Measurements from ENCODE around the gene NFKB1.

DNA sequence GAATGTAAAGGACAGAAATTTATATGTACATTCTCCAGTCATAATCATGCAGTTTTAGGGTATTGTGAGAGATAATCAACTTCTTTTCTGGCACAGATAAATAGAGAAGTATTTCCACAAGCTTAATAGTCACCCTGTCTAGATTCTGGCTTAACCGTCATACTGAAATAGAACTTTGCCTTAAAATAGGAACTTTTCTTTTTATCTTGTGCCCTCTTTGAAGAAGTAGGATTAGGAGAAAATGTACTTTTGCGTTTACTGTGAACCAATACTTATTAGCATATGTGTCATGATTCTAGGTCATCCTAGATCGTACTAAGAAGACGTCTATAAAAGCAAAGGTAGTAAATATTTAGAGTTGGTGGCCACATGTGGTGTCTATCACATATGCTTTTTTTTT is 95.4 kb downstream of the NFKB1 start:
- TF ChIP-seq, protein P1, sequence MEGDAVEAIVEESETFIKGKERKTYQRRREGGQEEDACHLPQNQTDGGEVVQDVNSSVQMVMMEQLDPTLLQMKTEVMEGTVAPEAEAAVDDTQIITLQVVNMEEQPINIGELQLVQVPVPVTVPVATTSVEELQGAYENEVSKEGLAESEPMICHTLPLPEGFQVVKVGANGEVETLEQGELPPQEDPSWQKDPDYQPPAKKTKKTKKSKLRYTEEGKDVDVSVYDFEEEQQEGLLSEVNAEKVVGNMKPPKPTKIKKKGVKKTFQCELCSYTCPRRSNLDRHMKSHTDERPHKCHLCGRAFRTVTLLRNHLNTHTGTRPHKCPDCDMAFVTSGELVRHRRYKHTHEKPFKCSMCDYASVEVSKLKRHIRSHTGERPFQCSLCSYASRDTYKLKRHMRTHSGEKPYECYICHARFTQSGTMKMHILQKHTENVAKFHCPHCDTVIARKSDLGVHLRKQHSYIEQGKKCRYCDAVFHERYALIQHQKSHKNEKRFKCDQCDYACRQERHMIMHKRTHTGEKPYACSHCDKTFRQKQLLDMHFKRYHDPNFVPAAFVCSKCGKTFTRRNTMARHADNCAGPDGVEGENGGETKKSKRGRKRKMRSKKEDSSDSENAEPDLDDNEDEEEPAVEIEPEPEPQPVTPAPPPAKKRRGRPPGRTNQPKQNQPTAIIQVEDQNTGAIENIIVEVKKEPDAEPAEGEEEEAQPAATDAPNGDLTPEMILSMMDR (IDR thresholded peaks at IDR 0.05) = no peak
- TF ChIP-seq POLR2A (IDR thresholded peaks at IDR 0.05) (no peak), EP300 (IDR thresholded peaks at IDR 0.05) (no peak), POLR2AphosphoS5 (IDR thresholded peaks at IDR 0.05) (no peak)
